Thyroid gland (tissue), 4 donors: Measurements from ENCODE around the gene CCR1. TPM values are rescaled to one million over a fixed set of nuclear protein-coding genes. Genes with fewer than 3 reads are reported as not detected.

Source experiments
- DNase-seq, 2 donors: peaks; one replicate each; pipeline ENCODE4 v3.0.0-alpha.2; 2019
- H3K27ac ChIP-seq, 3 donors: fragments of 200-600 bp; sonication (generic); 1 replicate in 2 of 3; 2 replicates in 1 of 3; pipeline ENCODE4 v1.5.1; 2016 to 2019; ENCODE audit warnings: mild to moderate bottlenecking in 1 of 3, moderate library complexity in 1 of 3
- H3K27me3 ChIP-seq: fragments of 200-600 bp; sonication (generic); one replicate; pipeline ENCODE4 v1.5.1; 2019
- H3K36me3 ChIP-seq, 2 donors: fragments of 200-600 bp; sonication (generic); one replicate each; pipeline ENCODE4 v1.5.1; 2016 to 2019
- H3K4me1 ChIP-seq, 2 donors: fragments of 200-600 bp; sonication (generic); one replicate each; pipeline ENCODE4 v1.5.1; 2017 to 2019
- H3K4me3 ChIP-seq, 3 donors: fragments of 200-600 bp; sonication (generic); replicated peaks in 1 of 3; 1 replicate in 2 of 3; 2 replicates in 1 of 3; pipeline ENCODE4 v1.5.1; 2016; ENCODE audit warnings: mild to moderate bottlenecking in 1 of 3
- H3K9me3 ChIP-seq: fragments of 200-600 bp; sonication (generic); one replicate; pipeline ENCODE4 v1.5.1; 2017
- CTCF ChIP-seq, 6 experiments: fragments of 200-600 bp in 3 of 6; fragments of 450-650 bp in 3 of 6; sonication (generic) in 3 of 6; IDR thresholded peaks; one replicate each; pipeline ENCODE4 v1.5.1; 2016 to 2019; ENCODE audit warnings: antibody characterized with exemption in 6 of 6, mild to moderate bottlenecking in 2 of 6, inconsistent platforms in 1 of 6, moderate library complexity in 1 of 6
- POLR2A ChIP-seq, 2 donors: fragments of 450-650 bp; IDR thresholded peaks; one replicate each; pipeline ENCODE4 v1.6.1; 2017; ENCODE audit warnings: antibody characterized with exemption in 2 of 2, mild to moderate bottlenecking in 2 of 2, moderate library complexity in 1 of 2
- WGBS, 2 donors: methylation state at CpG; one replicate each; pipeline ENCODE4 v1.1.5; 2017; 5-methylcytosine and 5-hydroxymethylcytosine counted together
- intact Hi-C: fragments of 100-400 bp; cut with DNase I; formaldehyde crosslinking; loops from one replicate; pipeline ENCODE4 v1.15.1; 2023
- total RNA-seq, 4 donors: library from RNA; depleted of rRNA; stranded (reverse); fragments of >200 nt; gene quantifications; one replicate each; pipeline ENCODE4 v1.2.3, GENCODE V29; 2016

The CCR1 gene
- total RNA-seq, 4 donors from 2014 or later, result 0.98 to 3.4 (median 2.3) TPM

GRCh38 chr3:46191730-46192129 is 16.4 kb downstream of the CCR1 start:
- Histone ChIP-seq H3K4me1 (no peaks in the 10 kb centered on the region), H3K27ac (no peak overlapping the region), H3K4me3 (no peak overlapping the region), H3K36me3 (no peaks in the 10 kb centered on the region), H3K27me3 (no peaks in the 10 kb centered on the region), H3K9me3 (no peaks in the 10 kb centered on the region)
- intact Hi-C loops, result no loop called here
- no peak for TF ChIP-seq POLR2A (IDR thresholded peaks at IDR 0.05)
- no peak for TF ChIP-seq CTCF (IDR thresholded peaks at IDR 0.05)
- DNase-seq, result no peak
- 46 to 60% methylated on average over 3 of the region's 3 CpGs for WGBS, 2 donors

DNA sequence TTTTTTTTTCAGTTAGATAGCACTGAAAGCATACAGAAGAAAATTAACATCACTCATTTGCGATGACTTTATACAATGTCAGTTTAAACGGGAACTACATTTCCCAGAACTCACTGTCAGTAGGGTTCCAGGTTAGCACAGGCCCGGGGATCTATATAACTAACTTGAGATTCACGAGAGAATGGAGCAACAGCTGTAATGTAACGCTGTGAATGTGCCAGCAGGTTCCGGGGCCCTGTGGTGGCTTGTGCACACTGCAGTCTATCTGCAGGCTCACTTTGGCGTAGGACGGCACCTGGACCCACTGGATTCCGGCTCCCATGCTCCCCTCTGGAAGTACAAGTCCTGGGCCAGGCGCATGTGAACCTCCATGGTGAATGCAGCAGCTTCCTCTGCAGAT is 19.4 kb downstream of the CCR1 start:
- Histone ChIP-seq H3K4me1 (no peaks in the 10 kb centered on the region), H3K4me3 (no peak overlapping the region), H3K9me3 (no peaks in the 10 kb centered on the region), H3K27ac (no peak overlapping the region), H3K27me3 (no peaks in the 10 kb centered on the region), H3K36me3 (no peaks in the 10 kb centered on the region)
- no peak for TF ChIP-seq CTCF (IDR thresholded peaks at IDR 0.05)
- TF ChIP-seq POLR2A (IDR thresholded peaks at IDR 0.05), result no peak
- DNase-seq, result no peak
- intact Hi-C loops, result no loop called here
- whole genome bisulfite sequencing, 2 donors, result 95 to 96% methylated on average over 10 of the region's 10 CpGs

DNA sequence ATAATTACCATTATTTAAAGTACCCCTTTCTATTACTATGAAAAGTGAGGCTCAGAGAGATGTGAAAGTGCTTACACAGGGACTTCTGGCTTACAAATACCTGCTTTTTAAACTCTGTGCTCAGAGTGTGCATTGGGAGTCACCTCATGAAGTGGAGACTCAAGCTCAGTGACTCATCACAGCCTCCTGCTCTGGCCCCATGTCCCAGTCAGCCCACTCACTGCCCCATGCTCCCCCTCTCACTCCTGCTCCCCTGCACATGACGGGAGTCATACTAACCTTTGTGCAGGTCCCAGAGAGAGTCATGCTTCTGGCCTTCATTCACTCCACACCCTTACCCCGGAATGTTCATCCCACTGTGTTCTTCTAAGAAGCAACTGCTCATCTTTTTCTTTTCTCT is 20.2 kb downstream of the CCR1 start:
- no peaks in the 10 kb centered on the region for H3K4me1 ChIP-seq
- H3K4me3 ChIP-seq, result no peak overlapping the region
- intact Hi-C loops, result no loop called here
- no peaks in the 10 kb centered on the region for H3K36me3 ChIP-seq
- 86 to 93% methylated on average over 2 of the region's 2 CpGs for WGBS, 2 donors
- DNase-seq, result no peak
- TF ChIP-seq CTCF (IDR thresholded peaks at IDR 0.05) (no peak), POLR2A (IDR thresholded peaks at IDR 0.05) (no peak)
- H3K27me3 ChIP-seq, result no peaks in the 10 kb centered on the region
- H3K9me3 ChIP-seq, result no peaks in the 10 kb centered on the region
- no peak overlapping the region for H3K27ac ChIP-seq

DNA sequence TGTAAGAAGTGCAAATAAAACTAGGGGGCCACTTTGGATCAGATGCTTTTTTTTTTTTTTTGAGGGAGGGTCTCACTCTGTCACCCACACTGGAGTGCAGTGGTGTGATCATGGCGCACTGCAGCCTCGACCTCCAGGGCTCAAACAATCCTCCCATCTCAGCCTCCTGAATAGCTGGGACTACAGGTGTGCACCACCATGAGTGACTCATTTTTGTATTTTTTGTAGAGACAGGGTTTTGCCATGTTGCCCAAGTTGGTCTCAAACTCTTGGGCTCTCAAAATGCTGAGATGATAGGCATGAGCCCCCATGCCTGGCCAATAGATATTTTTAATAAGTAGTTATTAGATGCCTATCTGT is 20.8 kb downstream of the CCR1 start:
- DNase-seq, result no peak
- Histone ChIP-seq H3K27me3 (no peaks in the 10 kb centered on the region), H3K27ac (no peak overlapping the region), H3K36me3 (no peaks in the 10 kb centered on the region), H3K4me3 (no peak overlapping the region), H3K9me3 (no peaks in the 10 kb centered on the region), H3K4me1 (no peaks in the 10 kb centered on the region)
- TF ChIP-seq POLR2A (IDR thresholded peaks at IDR 0.05), result no peak
- TF ChIP-seq CTCF (IDR thresholded peaks at IDR 0.05), result no peak
- intact Hi-C loops, result no loop called here
- WGBS, 2 donors, result 89 to 93% methylated on average over 2 of the region's 2 CpGs

- WGBS, 2 donors, result 60 to 62% methylated on average over 3 of the region's 3 CpGs
- no peak for DNase-seq
- Histone ChIP-seq H3K27me3 (no peaks in the 10 kb centered on the region), H3K4me1 (no peaks in the 10 kb centered on the region), H3K4me3 (no peak overlapping the region), H3K9me3 (no peaks in the 10 kb centered on the region), H3K27ac (no peak overlapping the region), H3K36me3 (no peaks in the 10 kb centered on the region)
- intact Hi-C loops, result no loop called here
- TF ChIP-seq POLR2A (IDR thresholded peaks at IDR 0.05) (no peak), CTCF (IDR thresholded peaks at IDR 0.05) (no peak)
Observed at GRCh38 chr3:46186471-46187340, 21.4 kb downstream of the CCR1 start.
